GM13977 (cell line): Measurements from ENCODE around the gene CEP104.

Experiments
- DNase-seq: peaks from one replicate; pipeline ENCODE4 v3.0.0; 2012; ENCODE audit warnings: low spot score
- CTCF ChIP-seq: IDR thresholded peaks from 2 replicates; pipeline ENCODE4 v1.5.1; 2012; ENCODE audit warnings: mild to moderate bottlenecking, control low read depth; ENCODE audit not compliant: insufficient read depth; ENCODE audit errors: extremely low read depth, missing control alignments
- in situ Hi-C: fragments of 300-500 bp; cut with MboI; formaldehyde crosslinking; loops from one replicate; pipeline ENCODE4 v1.12.0; 2022; ENCODE audit warnings: low sequenced_read_pairs, low pct_unique_long_range_greater_than_20kb, mixed read lengths, inconsistent platforms; ENCODE audit not compliant: unreplicated experiment

CEP104 gene

GRCh38 chr1:3889936-3890335, 32.9 kb upstream of the CEP104 start:
- in situ Hi-C loops: no loop called here
- DNase-seq: no peak
- no peak for TF ChIP-seq CTCF

GRCh38 chr1:3888301-3888700, 31.3 kb upstream of the CEP104 start:
- in situ Hi-C loops: no loop called here
- DNase-seq: no peak
- TF ChIP-seq CTCF: no peak

GRCh38 chr1:3886691-3887090, 29.7 kb upstream of the CEP104 start:
- no peak for TF ChIP-seq CTCF
- no peak for DNase-seq
- in situ Hi-C loops: no loop called here

GRCh38 chr1:3886106-3886670, 29.2 kb upstream of the CEP104 start:
- TF ChIP-seq CTCF: no peak
- in situ Hi-C loops: no loop called here
- DNase-seq: no peak

- in situ Hi-C loops: no loop called here
- TF ChIP-seq CTCF: no peak
Observed at GRCh38 chr1:3885611-3886010, 28.6 kb upstream of the CEP104 start.

GRCh38 chr1:3884966-3885365, 28.0 kb upstream of the CEP104 start:
- TF ChIP-seq CTCF: no peak
- in situ Hi-C loops: no loop called here
- no peak for DNase-seq

More at GRCh38 chr1:3885611-3886010, 28.6 kb upstream of the CEP104 start:
- no peak for DNase-seq
